NCI-H345 treated with DMSO at 0.1 percent for 48 hours (cell line): ENCODE data around the gene YJEFN3.

Experiments
- DNase-seq: peaks from one replicate; lab custom pipeline; 2025; ENCODE audit not compliant: unreplicated experiment; lab: John Stamatoyannopoulos, UW

The YJEFN3 gene

DNA sequence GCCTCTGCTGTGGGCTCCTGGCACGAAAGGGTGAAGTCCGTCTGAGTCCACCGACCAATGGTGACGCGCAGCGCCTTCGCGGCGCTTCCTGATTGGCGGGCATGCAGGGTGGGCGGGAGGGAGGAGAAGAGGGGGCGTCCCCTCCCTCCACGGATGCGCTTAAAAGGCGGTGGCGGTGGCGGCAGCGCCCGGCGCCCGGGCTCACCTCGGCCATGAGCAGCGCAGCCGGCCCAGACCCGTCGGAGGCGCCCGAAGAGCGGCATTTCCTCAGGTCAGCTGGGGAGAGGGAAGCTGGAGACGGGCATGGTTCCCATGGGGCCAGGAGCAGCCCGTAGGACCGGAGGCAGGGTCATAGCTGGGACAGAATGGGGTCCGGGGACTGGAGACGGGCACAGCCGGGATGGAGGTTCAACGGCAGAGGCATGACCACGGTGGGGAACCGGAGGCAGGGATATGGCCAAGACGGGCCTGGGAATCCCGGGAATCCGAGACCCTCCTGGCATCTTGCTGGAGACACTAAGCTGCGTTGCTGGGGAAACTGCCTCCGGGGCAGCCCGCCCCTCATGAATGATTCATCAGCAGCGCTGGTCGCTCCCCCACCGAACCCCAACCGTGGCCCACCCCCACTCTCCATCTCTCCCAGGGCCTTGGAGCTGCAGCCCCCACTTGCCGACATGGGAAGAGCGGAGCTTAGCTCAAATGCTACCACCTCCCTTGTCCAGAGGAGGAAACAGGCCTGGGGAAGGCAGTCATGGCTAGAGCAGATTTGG is at the start of gene YJEFN3:
YJEFN3 (plus strand) TSS at position 191 of the 770 bp plus-strand sequence; CDS start at position 213, 22 bp downstream.
- no peak for DNase-seq

DNA sequence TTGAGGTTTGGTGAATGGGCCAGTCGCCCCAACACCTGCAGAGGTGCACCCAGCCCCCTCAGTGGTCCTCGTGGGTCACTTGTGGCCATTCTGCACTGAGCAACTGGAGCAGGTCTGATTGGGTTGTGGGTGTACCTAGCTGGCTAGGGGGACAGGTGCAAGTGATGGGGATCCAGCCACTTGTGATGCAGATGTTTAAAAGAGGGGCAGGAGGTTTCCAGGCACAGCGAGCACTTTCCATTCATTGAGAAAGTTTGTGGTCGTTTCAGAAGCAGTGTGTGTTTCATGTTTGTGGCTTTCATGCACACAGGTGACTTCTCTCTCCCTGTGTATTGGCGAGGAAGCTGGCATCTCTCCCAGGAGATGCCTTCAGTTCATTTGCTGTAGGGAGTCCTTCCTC is 48.0 kb upstream of the YJEFN3 start:
- DNase-seq, result no peak

- DNase-seq, result no peak
Measured at GRCh38 chr19:19482809-19483596, 45.7 kb upstream of the YJEFN3 start.

- no peak for DNase-seq
Measured at GRCh38 chr19:19485161-19485997, 43.3 kb upstream of the YJEFN3 start.

DNA sequence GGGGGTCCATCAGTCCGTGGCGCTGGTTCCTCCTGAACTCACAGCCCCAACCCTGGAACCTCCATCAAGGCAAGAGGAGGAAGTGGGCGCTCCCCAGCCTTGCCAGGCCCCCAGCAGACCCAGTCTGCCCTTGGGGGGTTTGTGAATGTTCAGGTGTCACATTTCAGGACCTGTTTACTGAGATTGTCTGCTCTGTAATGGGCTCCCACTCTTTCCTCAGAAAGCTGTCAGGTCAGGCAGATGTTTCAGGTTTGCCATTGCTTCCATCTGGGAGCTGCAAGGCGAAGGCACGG is 42.8 kb upstream of the YJEFN3 start:
- DNase-seq, result no peak

GRCh38 chr19:19486343-19487076 is 42.2 kb upstream of the YJEFN3 start:
- DNase-seq, result no peak

- no peak for DNase-seq
Measured at GRCh38 chr19:19487077-19487949, 41.4 kb upstream of the YJEFN3 start.

- DNase-seq, result no peak
Measured at GRCh38 chr19:19487950-19488874, 40.5 kb upstream of the YJEFN3 start.

DNA sequence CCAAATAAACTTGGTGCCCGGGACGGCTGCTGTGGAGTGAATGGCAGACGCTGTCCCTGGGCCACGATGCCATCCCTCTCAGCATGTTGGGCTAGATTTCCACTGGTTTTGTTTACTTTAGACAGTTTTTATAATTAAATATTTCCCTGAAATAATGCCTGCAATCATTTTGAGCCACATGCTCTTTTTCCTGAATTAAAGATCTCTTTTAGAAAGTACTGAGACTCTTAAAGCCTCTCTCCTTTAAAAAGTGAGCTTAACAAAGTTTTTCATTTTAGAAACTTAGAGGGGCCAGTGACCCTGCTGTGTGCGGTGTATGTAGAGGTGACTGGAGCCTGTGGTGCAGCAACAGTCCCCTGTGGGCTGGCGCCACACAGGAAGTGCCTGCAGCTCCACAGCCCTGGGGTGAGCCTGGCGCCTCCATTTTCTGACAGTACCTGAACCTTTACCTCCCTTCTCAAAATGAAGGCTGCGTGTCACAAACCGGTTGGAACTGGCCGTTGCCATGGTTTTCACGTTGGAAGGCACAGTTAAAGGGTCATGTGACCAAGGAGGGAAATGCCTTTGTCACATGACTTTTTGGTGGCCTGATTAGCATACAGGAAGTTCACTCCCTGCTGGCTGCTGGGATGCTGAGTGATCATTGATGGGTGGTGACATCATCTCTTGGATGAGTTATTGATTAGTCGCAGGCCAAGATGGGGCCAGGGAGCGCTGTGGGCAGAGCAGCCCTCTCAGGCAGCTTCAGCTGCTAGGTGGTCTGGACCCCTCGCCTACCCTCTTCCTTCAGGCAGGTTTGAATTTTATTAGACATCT is 39.6 kb upstream of the YJEFN3 start:
- DNase-seq, result peak; percentile 47

GRCh38 chr19:19489804-19490204 is 38.9 kb upstream of the YJEFN3 start:
- DNase-seq, result no peak

DNA sequence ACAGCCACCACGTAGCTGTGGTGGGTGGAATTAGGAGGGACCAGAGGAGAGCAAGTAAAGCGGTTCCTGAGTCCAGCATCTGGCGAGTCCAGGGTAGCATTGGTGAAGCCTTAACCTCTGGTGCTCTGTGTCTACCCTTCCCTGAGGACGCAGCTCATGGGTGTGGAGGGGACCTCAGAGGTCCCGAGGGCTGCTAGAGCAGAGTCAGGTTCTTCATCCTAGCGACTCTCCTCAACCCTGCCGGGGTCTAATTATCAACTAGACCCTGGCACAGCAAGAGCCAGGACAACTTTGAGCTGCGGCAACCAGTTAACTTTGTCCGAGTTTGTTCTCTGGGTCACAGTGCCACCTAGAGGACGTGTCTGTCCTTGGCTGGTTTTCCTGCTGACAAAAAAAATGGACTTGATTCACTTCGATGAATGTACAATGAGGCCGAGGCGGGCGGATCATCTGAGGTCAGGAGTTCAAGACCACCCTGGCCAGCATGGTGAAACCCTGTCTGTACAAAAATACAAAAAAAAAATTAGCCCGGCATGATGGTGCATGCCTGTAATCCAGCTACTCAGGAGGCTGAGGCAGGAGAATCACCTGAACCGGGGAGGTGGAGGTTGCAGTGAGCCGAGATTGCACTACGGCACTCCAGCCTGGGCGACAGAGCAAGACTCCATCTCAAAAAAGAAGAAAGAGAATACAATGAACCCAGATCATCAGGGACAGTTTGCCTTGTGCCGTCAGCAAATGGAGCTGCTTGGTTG is 38.3 kb upstream of the YJEFN3 start:
- peak; percentile 61 for DNase-seq

- no peak for DNase-seq
Measured at GRCh38 chr19:19491321-19492025, 37.2 kb upstream of the YJEFN3 start.

GRCh38 chr19:19492026-19492610 is 36.6 kb upstream of the YJEFN3 start:
- DNase-seq, result no peak

DNA sequence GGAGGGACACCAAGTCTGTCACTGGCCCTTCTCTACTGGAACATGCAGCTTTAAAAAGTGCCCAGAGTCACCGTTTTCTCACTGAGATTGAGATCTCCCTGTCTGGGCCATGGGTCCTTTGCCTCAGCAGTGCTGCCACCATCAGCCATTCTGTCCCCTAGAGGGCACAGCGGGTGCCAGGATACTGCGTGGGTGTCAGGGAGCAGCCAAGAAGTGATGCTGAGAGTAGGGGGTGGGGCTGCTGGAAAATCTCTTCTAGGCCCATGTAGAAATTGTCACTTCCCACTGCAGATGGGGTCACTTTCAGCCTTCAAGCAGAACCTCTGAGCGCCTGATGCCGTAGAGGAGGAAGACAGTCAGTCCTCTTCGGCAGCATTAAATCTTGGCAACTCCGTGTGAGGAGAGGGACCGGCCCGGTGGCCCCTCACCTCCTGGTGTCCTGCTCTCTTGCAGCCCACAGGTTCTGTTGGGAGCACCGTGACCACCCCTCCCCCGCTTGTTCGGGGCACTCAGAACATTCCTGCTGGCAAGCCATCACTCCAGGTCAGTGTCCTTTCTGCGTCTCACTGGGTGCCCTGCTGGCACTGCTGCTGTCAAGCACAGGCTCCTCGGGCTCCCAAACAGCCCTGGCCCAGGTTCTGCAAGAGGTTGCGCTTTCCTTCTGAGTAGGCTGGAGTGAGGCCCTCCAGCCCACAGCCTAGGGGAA is 34.7 kb upstream of the YJEFN3 start:
- DNase-seq, result no peak
